Liver (tissue), 9 donors: Measurements from ENCODE around the gene EIPR1. TPM values are rescaled to one million over a fixed set of nuclear protein-coding genes. Genes with fewer than 3 reads are reported as not detected.

Source experiments
- DNase-seq: peaks from one replicate; pipeline ENCODE4 v3.0.0-alpha.2; 2017; ENCODE audit warnings: low spot score
- H3K27ac ChIP-seq, 2 donors: one replicate each; pipeline ENCODE4 v1.7.0; 2013; ENCODE audit warnings: inconsistent platforms in 2 of 2, low read length in 2 of 2, control low read depth in 1 of 2, low read depth in 1 of 2, mild to moderate bottlenecking in 1 of 2
- H3K27me3 ChIP-seq, 4 donors: one replicate each; pipeline versions ENCODE4 v1.6.1 to v1.7.0; 2013; ENCODE audit warnings: low read length in 3 of 4, inconsistent platforms in 1 of 4, mild to moderate bottlenecking in 1 of 4, moderate library complexity in 1 of 4; ENCODE audit not compliant: control insufficient read depth in 4 of 4, insufficient read depth in 4 of 4
- H3K36me3 ChIP-seq, 4 donors: one replicate each; pipeline versions ENCODE4 v1.6.1 to v1.7.0; 2013; ENCODE audit warnings: low read length in 3 of 4, mild to moderate bottlenecking in 3 of 4, low read depth in 1 of 4, moderate library complexity in 1 of 4; ENCODE audit not compliant: control insufficient read depth in 4 of 4, insufficient read depth in 3 of 4
- H3K4me1 ChIP-seq, 4 donors: one replicate each; pipeline versions ENCODE4 v1.6.1 to v1.7.0; 2013; ENCODE audit warnings: low read length in 3 of 4, mild to moderate bottlenecking in 3 of 4, moderate library complexity in 1 of 4; ENCODE audit not compliant: control insufficient read depth in 4 of 4, insufficient read depth in 4 of 4
- H3K4me3 ChIP-seq, 3 donors: one replicate each; pipeline versions ENCODE4 v1.6.1 to v1.7.0; 2013; ENCODE audit warnings: low read length in 3 of 3, control low read depth in 1 of 3, low read depth in 1 of 3, mild to moderate bottlenecking in 1 of 3
- H3K9ac ChIP-seq, 2 donors: one replicate each; pipeline ENCODE4 v1.7.0; 2013; ENCODE audit warnings: low read length in 2 of 2, mild to moderate bottlenecking in 2 of 2, moderate library complexity in 2 of 2, control low read depth in 1 of 2, low read depth in 1 of 2
- H3K9me3 ChIP-seq, 4 donors: one replicate each; pipeline versions ENCODE4 v1.6.1 to v1.7.0; 2013; ENCODE audit warnings: low read length in 3 of 4; ENCODE audit not compliant: control insufficient read depth in 4 of 4
- ATF3 ChIP-seq: IDR thresholded peaks from 2 replicates; pipeline ENCODE4 v1.6.1; 2016; ENCODE audit warnings: antibody characterized with exemption
- EGR1 ChIP-seq, 2 donors: IDR thresholded peaks; 2 replicates each; pipeline ENCODE4 v1.6.1; 2016 to 2018; ENCODE audit warnings: antibody characterized with exemption in 2 of 2, low read depth in 2 of 2
- FOXA1 ChIP-seq: IDR thresholded peaks from 2 replicates; pipeline ENCODE4 v1.6.1; 2016; ENCODE audit warnings: antibody characterized with exemption
- FOXA2 ChIP-seq: IDR thresholded peaks from 2 replicates; pipeline ENCODE4 v1.6.1; 2016; ENCODE audit warnings: antibody characterized with exemption
- GABPA ChIP-seq, 2 donors: IDR thresholded peaks in 1 of 2; conservative IDR thresholded peaks in 1 of 2; 2 replicates each; pipeline ENCODE4 v1.6.1; 2016; ENCODE audit warnings: antibody characterized with exemption in 2 of 2, mild to moderate bottlenecking in 1 of 2, moderate library complexity in 1 of 2
- HNF4A ChIP-seq, 2 donors: conservative IDR thresholded peaks; 2 replicates each; pipeline ENCODE4 v1.6.1; 2016; ENCODE audit warnings: antibody characterized with exemption in 2 of 2, mild to moderate bottlenecking in 2 of 2
- HNF4G ChIP-seq: IDR thresholded peaks from 2 replicates; pipeline ENCODE4 v1.6.1; 2016; ENCODE audit warnings: antibody characterized with exemption
- JUND ChIP-seq, 2 donors: IDR thresholded peaks; 2 replicates each; pipeline ENCODE4 v1.6.1; 2016; ENCODE audit warnings: antibody characterized with exemption in 2 of 2
- MAX ChIP-seq: IDR thresholded peaks from 2 replicates; pipeline ENCODE4 v1.6.1; 2016; ENCODE audit warnings: antibody characterized with exemption
- RAD21 ChIP-seq, 2 donors: IDR thresholded peaks; 2 replicates each; pipeline ENCODE4 v1.6.1; 2016; ENCODE audit warnings: antibody characterized with exemption in 2 of 2, mild to moderate bottlenecking in 2 of 2
- RXRA ChIP-seq, 2 donors: IDR thresholded peaks; 2 replicates each; pipeline ENCODE4 v1.6.1; 2017 to 2018; ENCODE audit warnings: antibody characterized with exemption in 2 of 2, mild to moderate bottlenecking in 1 of 2
- SP1 ChIP-seq: IDR thresholded peaks from 2 replicates; pipeline ENCODE4 v1.6.1; 2018; ENCODE audit warnings: antibody characterized with exemption, mild to moderate bottlenecking
- TAF1 ChIP-seq: conservative IDR thresholded peaks from 2 replicates; pipeline ENCODE4 v1.6.1; 2016; ENCODE audit warnings: antibody characterized with exemption, mild to moderate bottlenecking
- YY1 ChIP-seq: IDR thresholded peaks from 2 replicates; pipeline ENCODE4 v1.6.1; 2016; ENCODE audit warnings: antibody characterized with exemption, mild to moderate bottlenecking
- ZBTB33 ChIP-seq: IDR thresholded peaks from 2 replicates; pipeline ENCODE4 v1.6.1; 2016; ENCODE audit warnings: antibody characterized with exemption
- WGBS: extraction: QIAGEN DNeasy Blood & Tissue Kit; methylation state at CpG from one replicate; pipeline ENCODE4 v1.1.7; 2013; 5-methylcytosine and 5-hydroxymethylcytosine counted together
- polyA plus RNA-seq, 2 donors: library from polyadenylated mRNA; stranded (reverse) in 1 of 2; unstranded in 1 of 2; fragments of 200-250 nt in 1 of 2; fragments of >200 nt in 1 of 2; fragmentation: Nextera tagmentation in 1 of 2; extraction: Ambion mirVana in 1 of 2; gene quantifications; one replicate each; pipeline versions ENCODE4 v1.2.1 to v1.2.3, GENCODE V29; 2013 to 2015
- total RNA-seq, 2 donors: library from RNA; depleted of rRNA; stranded (reverse); fragments of >200 nt; gene quantifications; one replicate each; pipeline ENCODE4 v1.2.3, GENCODE V29; 2014
- TF ChIP-seq, protein P1 (sequence below): IDR thresholded peaks from 2 replicates; pipeline ENCODE4 v1.6.1; 2016; ENCODE audit warnings: antibody characterized with exemption, mild to moderate bottlenecking
- TF ChIP-seq, protein P2 (sequence below): fragments of 150-350 bp; IDR thresholded peaks from 2 replicates; pipeline ENCODE4 v1.5.1; 2017; ENCODE audit warnings: improper control_type of control experiment, low read depth, low read length; ENCODE audit not compliant: missing input control
- donor health status: healthy.
- donor health status: healthy.
- donor health status: healthy.
- donor health status: healthy.
- donor health status: healthy.

The EIPR1 gene
- total and polyA plus RNA-seq, 4 donors: 7.6 to 12.1 (median 11.4) TPM

GRCh38 chr2:3149441-3150217 lies 228.0 kb downstream of the EIPR1 start (continued):
- no peak for TF ChIP-seq RXRA (IDR thresholded peaks at IDR 0.05)
- no peak for TF ChIP-seq GABPA (IDR thresholded peaks at IDR 0.05 in 1 of 2, conservative IDR thresholded peaks at IDR 0.05 in 1 of 2)
- TF ChIP-seq ATF3: no peak
- TF ChIP-seq YY1: no peak

DNA sequence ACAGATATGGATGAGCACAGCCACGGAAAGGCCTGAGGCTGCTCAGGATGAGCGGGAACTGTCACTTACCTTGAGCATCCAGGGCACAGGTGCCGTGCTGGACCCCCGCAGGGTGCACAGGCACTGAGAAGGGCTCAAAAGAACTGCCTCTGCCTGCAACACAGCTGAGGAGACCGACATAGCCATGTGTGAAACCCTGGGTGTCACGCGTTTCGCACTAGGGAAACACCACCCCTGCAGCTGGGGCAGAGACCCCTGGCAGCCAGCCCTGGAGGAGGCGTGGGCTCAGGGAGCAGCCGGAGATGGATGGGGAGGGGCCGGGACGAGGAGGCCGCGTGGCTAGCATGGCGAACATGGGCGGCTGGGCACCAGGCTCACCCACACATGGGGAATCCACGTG lies 228.9 kb downstream of the EIPR1 start:
- H3K36me3 ChIP-seq: no peaks in the 10 kb centered on the region
- no peak for DNase-seq
- H3K27me3 ChIP-seq: no peaks in the 10 kb centered on the region
- H3K9me3 ChIP-seq: no peaks in the 10 kb centered on the region
- H3K4me1 ChIP-seq: no peaks in the 10 kb centered on the region
- no peak overlapping the region for H3K4me3 ChIP-seq
- H3K27ac ChIP-seq: no peak overlapping the region
- WGBS: 93% methylated on average over 17 of the region's 17 CpGs
- no peak overlapping the region for H3K9ac ChIP-seq
- TF ChIP-seq FOXA1 (no peak), HNF4A (conservative IDR thresholded peaks at IDR 0.05) (no peak), RXRA (IDR thresholded peaks at IDR 0.05) (no peak), ATF3 (no peak), JUND (IDR thresholded peaks at IDR 0.05) (no peak), YY1 (no peak), GABPA (IDR thresholded peaks at IDR 0.05 in 1 of 2, conservative IDR thresholded peaks at IDR 0.05 in 1 of 2) (no peak), EGR1 (IDR thresholded peaks at IDR 0.05; ENCODE audit: low read depth in 2 of 2) (no peak), FOXA2 (no peak), HNF4G (no peak), ZBTB33 (no peak), MAX (no peak), SP1 (no peak), TAF1 (no peak), RAD21 (IDR thresholded peaks at IDR 0.05) (no peak)
- TF ChIP-seq, protein P1, sequence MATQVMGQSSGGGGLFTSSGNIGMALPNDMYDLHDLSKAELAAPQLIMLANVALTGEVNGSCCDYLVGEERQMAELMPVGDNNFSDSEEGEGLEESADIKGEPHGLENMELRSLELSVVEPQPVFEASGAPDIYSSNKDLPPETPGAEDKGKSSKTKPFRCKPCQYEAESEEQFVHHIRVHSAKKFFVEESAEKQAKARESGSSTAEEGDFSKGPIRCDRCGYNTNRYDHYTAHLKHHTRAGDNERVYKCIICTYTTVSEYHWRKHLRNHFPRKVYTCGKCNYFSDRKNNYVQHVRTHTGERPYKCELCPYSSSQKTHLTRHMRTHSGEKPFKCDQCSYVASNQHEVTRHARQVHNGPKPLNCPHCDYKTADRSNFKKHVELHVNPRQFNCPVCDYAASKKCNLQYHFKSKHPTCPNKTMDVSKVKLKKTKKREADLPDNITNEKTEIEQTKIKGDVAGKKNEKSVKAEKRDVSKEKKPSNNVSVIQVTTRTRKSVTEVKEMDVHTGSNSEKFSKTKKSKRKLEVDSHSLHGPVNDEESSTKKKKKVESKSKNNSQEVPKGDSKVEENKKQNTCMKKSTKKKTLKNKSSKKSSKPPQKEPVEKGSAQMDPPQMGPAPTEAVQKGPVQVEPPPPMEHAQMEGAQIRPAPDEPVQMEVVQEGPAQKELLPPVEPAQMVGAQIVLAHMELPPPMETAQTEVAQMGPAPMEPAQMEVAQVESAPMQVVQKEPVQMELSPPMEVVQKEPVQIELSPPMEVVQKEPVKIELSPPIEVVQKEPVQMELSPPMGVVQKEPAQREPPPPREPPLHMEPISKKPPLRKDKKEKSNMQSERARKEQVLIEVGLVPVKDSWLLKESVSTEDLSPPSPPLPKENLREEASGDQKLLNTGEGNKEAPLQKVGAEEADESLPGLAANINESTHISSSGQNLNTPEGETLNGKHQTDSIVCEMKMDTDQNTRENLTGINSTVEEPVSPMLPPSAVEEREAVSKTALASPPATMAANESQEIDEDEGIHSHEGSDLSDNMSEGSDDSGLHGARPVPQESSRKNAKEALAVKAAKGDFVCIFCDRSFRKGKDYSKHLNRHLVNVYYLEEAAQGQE: no peak
- TF ChIP-seq, protein P2, sequence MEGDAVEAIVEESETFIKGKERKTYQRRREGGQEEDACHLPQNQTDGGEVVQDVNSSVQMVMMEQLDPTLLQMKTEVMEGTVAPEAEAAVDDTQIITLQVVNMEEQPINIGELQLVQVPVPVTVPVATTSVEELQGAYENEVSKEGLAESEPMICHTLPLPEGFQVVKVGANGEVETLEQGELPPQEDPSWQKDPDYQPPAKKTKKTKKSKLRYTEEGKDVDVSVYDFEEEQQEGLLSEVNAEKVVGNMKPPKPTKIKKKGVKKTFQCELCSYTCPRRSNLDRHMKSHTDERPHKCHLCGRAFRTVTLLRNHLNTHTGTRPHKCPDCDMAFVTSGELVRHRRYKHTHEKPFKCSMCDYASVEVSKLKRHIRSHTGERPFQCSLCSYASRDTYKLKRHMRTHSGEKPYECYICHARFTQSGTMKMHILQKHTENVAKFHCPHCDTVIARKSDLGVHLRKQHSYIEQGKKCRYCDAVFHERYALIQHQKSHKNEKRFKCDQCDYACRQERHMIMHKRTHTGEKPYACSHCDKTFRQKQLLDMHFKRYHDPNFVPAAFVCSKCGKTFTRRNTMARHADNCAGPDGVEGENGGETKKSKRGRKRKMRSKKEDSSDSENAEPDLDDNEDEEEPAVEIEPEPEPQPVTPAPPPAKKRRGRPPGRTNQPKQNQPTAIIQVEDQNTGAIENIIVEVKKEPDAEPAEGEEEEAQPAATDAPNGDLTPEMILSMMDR: no peak
